GM04504 (cell line): Measurements from ENCODE around the gene P2RY6.
"Not testable (repeated sequence)": the region's sequence is repeated elsewhere in the genome, so short reads cannot be mapped to it uniquely, and the experiment has no call there.

Source experiments
- DNase-seq: peaks from one replicate; pipeline ENCODE4 v3.0.0-alpha.2; 2012; ENCODE audit warnings: low read depth

Gene P2RY6

GRCh38 chr11:73271936-73272679, at the start of gene P2RY6:
TSS of gene P2RY6 (plus strand) at chr11:73272338. CDS start at chr11:73296519, 24,181 bp downstream.
- no peak for DNase-seq

- no peak for DNase-seq
Observed at GRCh38 chr11:73223998-73224730, 48.0 kb upstream of the P2RY6 start.

- DNase-seq = no peak
Observed at GRCh38 chr11:73225001-73225686, 47.0 kb upstream of the P2RY6 start.

- no peak for DNase-seq
Observed at GRCh38 chr11:73225851-73226250, 46.3 kb upstream of the P2RY6 start.

GRCh38 chr11:73226297-73227006, 45.7 kb upstream of the P2RY6 start:
- no peak for DNase-seq

GRCh38 chr11:73227571-73228211, 44.4 kb upstream of the P2RY6 start:
- no peak for DNase-seq

GRCh38 chr11:73228268-73229134, 43.6 kb upstream of the P2RY6 start:
- DNase-seq = no peak

- no peak for DNase-seq
Observed at GRCh38 chr11:73229321-73229895, 42.7 kb upstream of the P2RY6 start.

GRCh38 chr11:73229896-73230875, 42.0 kb upstream of the P2RY6 start:
- no peak for DNase-seq

GRCh38 chr11:73230931-73231330, 41.2 kb upstream of the P2RY6 start:
- no peak for DNase-seq

GRCh38 chr11:73232487-73232886, 39.7 kb upstream of the P2RY6 start:
- DNase-seq = not testable (repeated sequence)

GRCh38 chr11:73233211-73233610, 38.9 kb upstream of the P2RY6 start:
- no peak for DNase-seq

GRCh38 chr11:73233692-73234470, 38.3 kb upstream of the P2RY6 start:
- DNase-seq = no peak

GRCh38 chr11:73234471-73235181, 37.5 kb upstream of the P2RY6 start:
- DNase-seq = no peak

GRCh38 chr11:73235236-73235786, 36.8 kb upstream of the P2RY6 start:
- no peak for DNase-seq

GRCh38 chr11:73236205-73236765, 35.9 kb upstream of the P2RY6 start:
- no peak for DNase-seq

- no peak for DNase-seq
Observed at GRCh38 chr11:73236854-73237253, 35.3 kb upstream of the P2RY6 start.
